Activated CD8-positive, alpha-beta memory T cell treated with anti-CD3 and anti-CD28 coated beads, Interleukin-2, amount 10 ng/mL, durations not matched to agents 7 days and 5 days (primary cell): ENCODE data around the gene THOC1. TPM values are rescaled to one million over a fixed set of nuclear protein-coding genes. Genes with fewer than 3 reads are reported as not detected.

Experiments used
- ATAC-seq: fragments of 150-1000 bp; cut with Tn5 transposase; one replicate; pipeline ENCODE4 v1.10.0; 2021; ENCODE audit warnings: moderate library complexity
- CTCF ChIA-PET: fragments of 350-600 bp; sonication (Branson Sonifier 250); formaldehyde crosslinking; loops from one replicate; lab custom pipeline; 2021; ENCODE audit warnings: antibody characterized with exemption; lab: Charles Lee
- DNase-seq: peaks from one replicate; pipeline ENCODE4 v3.0.0-alpha.2; 2020
- H3K27ac Mint-ChIP-seq: one replicate; pipeline ENCODE4 v1.8.0; 2021; ENCODE audit warnings: mild to moderate bottlenecking, mixed read lengths
- H3K27me3 Mint-ChIP-seq: one replicate; pipeline ENCODE4 v1.8.0; 2021; ENCODE audit warnings: mixed read lengths
- H3K36me3 Mint-ChIP-seq: one replicate; pipeline ENCODE4 v1.8.0; 2021; ENCODE audit warnings: mild to moderate bottlenecking, mixed read lengths
- H3K4me1 Mint-ChIP-seq: one replicate; pipeline ENCODE4 v1.8.0; 2021; ENCODE audit warnings: mixed read lengths
- H3K4me3 Mint-ChIP-seq: one replicate; pipeline ENCODE4 v1.8.0; 2021; ENCODE audit warnings: mild to moderate bottlenecking, moderate library complexity, mixed read lengths
- H3K9me3 Mint-ChIP-seq: one replicate; pipeline ENCODE4 v1.8.0; 2022; ENCODE audit warnings: low read depth, mixed read lengths
- total RNA-seq, 2 experiments: library from RNA; stranded (reverse); gene quantifications; one replicate each; pipeline ENCODE4 v1.2.3, GENCODE V29; 2021

Gene THOC1
- total RNA-seq, 2 experiments from 2014 or later, result 48.3 to 50.0 TPM

- no peaks in the 10 kb centered on the region for H3K9me3 Mint-ChIP-seq
- no peak for DNase-seq
- no peaks in the 10 kb centered on the region for H3K27me3 Mint-ChIP-seq
- H3K4me3 Mint-ChIP-seq, result peak overlapping the region; percentile 99
- ATAC-seq, result no peak
- peaks cover 19% of the 10 kb centered on the region for H3K36me3 Mint-ChIP-seq
- H3K27ac Mint-ChIP-seq, result peak overlapping the region; percentile 100
- peaks cover 29% of the 10 kb centered on the region for H3K4me1 Mint-ChIP-seq
- CTCF ChIA-PET, result interaction anchor here (1.5 to 1.8 kb wide), 3 partner anchors 14 to 563 kb away, joined by 3 to 6 read pairs (median 4); partner anchors contain the start of gene USP14
Measured at GRCh38 chr18:267380-267687, 513 bp downstream of the THOC1 start.

GRCh38 chr18:261398-262073 lies 6.3 kb downstream of the THOC1 start:
- Mint-ChIP-seq H3K36me3 (peaks cover 33% of the 10 kb centered on the region), H3K27ac (no peak overlapping the region), H3K4me1 (peaks cover 9% of the 10 kb centered on the region), H3K4me3 (no peak overlapping the region), H3K27me3 (no peaks in the 10 kb centered on the region), H3K9me3 (no peaks in the 10 kb centered on the region)
- no peak for DNase-seq
- ATAC-seq, result no peak
- CTCF ChIA-PET, result interaction anchor here (1.0 to 1.5 kb wide), 2 partner anchors 18 to 125 kb away, joined by 3 read pairs; no protein-coding TSS in a partner anchor

- H3K36me3 Mint-ChIP-seq, result peaks cover 35% of the 10 kb centered on the region
Measured at GRCh38 chr18:260547-260946, 7.3 kb downstream of the THOC1 start.

GRCh38 chr18:255171-255570 lies 12.7 kb downstream of the THOC1 start:
- Mint-ChIP-seq H3K36me3 (peaks cover 38% of the 10 kb centered on the region), H3K9me3 (no peaks in the 10 kb centered on the region), H3K27me3 (no peaks in the 10 kb centered on the region), H3K27ac (no peak overlapping the region), H3K4me3 (no peak overlapping the region), H3K4me1 (no peaks in the 10 kb centered on the region)
- DNase-seq (no peak), ATAC-seq (no peak)
- CTCF ChIA-PET, result no interaction called here

More at GRCh38 chr18:260547-260946, 7.3 kb downstream of the THOC1 start:
- H3K27me3 Mint-ChIP-seq, result no peaks in the 10 kb centered on the region
- H3K4me1 Mint-ChIP-seq, result no peaks in the 10 kb centered on the region
- DNase-seq, result no peak
- H3K4me3 Mint-ChIP-seq, result no peak overlapping the region
- ATAC-seq, result no peak
- CTCF ChIA-PET, result interaction anchor here (1.0 kb wide), 1 partner anchor 124 kb away, joined by 3 read pairs; no protein-coding TSS in a partner anchor
- no peak overlapping the region for H3K27ac Mint-ChIP-seq
- H3K9me3 Mint-ChIP-seq, result no peaks in the 10 kb centered on the region

- DNase-seq, result no peak
Measured at GRCh38 chr18:253121-253520, 14.7 kb downstream of the THOC1 start.

GRCh38 chr18:251572-251971 lies 16.3 kb downstream of the THOC1 start:
- no peak overlapping the region for H3K4me3 Mint-ChIP-seq
- no peak for DNase-seq
- H3K4me1 Mint-ChIP-seq, result no peaks in the 10 kb centered on the region
- peaks cover 44% of the 10 kb centered on the region for H3K36me3 Mint-ChIP-seq
- no peaks in the 10 kb centered on the region for H3K9me3 Mint-ChIP-seq
- CTCF ChIA-PET, result no interaction called here
- no peak for ATAC-seq
- no peaks in the 10 kb centered on the region for H3K27me3 Mint-ChIP-seq
- no peak overlapping the region for H3K27ac Mint-ChIP-seq

More at GRCh38 chr18:253121-253520, 14.7 kb downstream of the THOC1 start:
- Mint-ChIP-seq H3K4me3 (no peak overlapping the region), H3K27me3 (no peaks in the 10 kb centered on the region), H3K36me3 (peaks cover 48% of the 10 kb centered on the region), H3K4me1 (no peaks in the 10 kb centered on the region), H3K27ac (no peak overlapping the region), H3K9me3 (no peaks in the 10 kb centered on the region)
- CTCF ChIA-PET, result interaction anchor here (1.7 kb wide), 1 partner anchor 15 kb away, joined by 4 read pairs; the partner anchor contains the start of gene THOC1
- no peak for ATAC-seq

GRCh38 chr18:250685-251084 lies 17.2 kb downstream of the THOC1 start:
- H3K27ac Mint-ChIP-seq, result no peak overlapping the region
- no peaks in the 10 kb centered on the region for H3K4me1 Mint-ChIP-seq
- CTCF ChIA-PET, result interaction anchor here (1.3 kb wide), 1 partner anchor 14 kb away, joined by 4 read pairs; no protein-coding TSS in a partner anchor
- DNase-seq (no peak), ATAC-seq (no peak)
- no peaks in the 10 kb centered on the region for H3K9me3 Mint-ChIP-seq
- H3K27me3 Mint-ChIP-seq, result no peaks in the 10 kb centered on the region
- peaks cover 41% of the 10 kb centered on the region for H3K36me3 Mint-ChIP-seq
- H3K4me3 Mint-ChIP-seq, result no peak overlapping the region

- no peak overlapping the region for H3K4me3 Mint-ChIP-seq
- peaks cover 53% of the 10 kb centered on the region for H3K36me3 Mint-ChIP-seq
- H3K4me1 Mint-ChIP-seq, result no peaks in the 10 kb centered on the region
- no peaks in the 10 kb centered on the region for H3K27me3 Mint-ChIP-seq
- no peak overlapping the region for H3K27ac Mint-ChIP-seq
- CTCF ChIA-PET, result no interaction called here
- DNase-seq (no peak), ATAC-seq (no peak)
- no peaks in the 10 kb centered on the region for H3K9me3 Mint-ChIP-seq
Measured at GRCh38 chr18:248053-248452, 19.8 kb downstream of the THOC1 start.

GRCh38 chr18:245282-245847 lies 22.5 kb downstream of the THOC1 start:
- no peak overlapping the region for H3K4me3 Mint-ChIP-seq
- DNase-seq, result no peak
- H3K9me3 Mint-ChIP-seq, result no peaks in the 10 kb centered on the region
- H3K27me3 Mint-ChIP-seq, result no peaks in the 10 kb centered on the region
- H3K27ac Mint-ChIP-seq, result no peak overlapping the region
- CTCF ChIA-PET, result interaction anchor here (1.3 kb wide), 1 partner anchor 31 kb away, joined by 3 read pairs; no protein-coding TSS in a partner anchor
- H3K4me1 Mint-ChIP-seq, result no peaks in the 10 kb centered on the region
- no peak for ATAC-seq
- H3K36me3 Mint-ChIP-seq, result peaks cover 48% of the 10 kb centered on the region

- no peak overlapping the region for H3K4me3 Mint-ChIP-seq
- no peaks in the 10 kb centered on the region for H3K27me3 Mint-ChIP-seq
- no peak for ATAC-seq
- no peak overlapping the region for H3K27ac Mint-ChIP-seq
- peaks cover 35% of the 10 kb centered on the region for H3K36me3 Mint-ChIP-seq
- H3K4me1 Mint-ChIP-seq, result no peaks in the 10 kb centered on the region
- DNase-seq, result no peak
- no peaks in the 10 kb centered on the region for H3K9me3 Mint-ChIP-seq
- CTCF ChIA-PET, result no interaction called here
Measured at GRCh38 chr18:240175-240574, 27.7 kb downstream of the THOC1 start.

- ATAC-seq, result no peak
- no peak overlapping the region for H3K27ac Mint-ChIP-seq
- no peak overlapping the region for H3K4me3 Mint-ChIP-seq
Measured at GRCh38 chr18:231563-231962, 36.3 kb downstream of the THOC1 start.

GRCh38 chr18:228586-228985 lies 39.3 kb downstream of the THOC1 start:
- CTCF ChIA-PET, result interaction anchor here (0.9 kb wide), 1 partner anchor 21 kb away, joined by 4 read pairs; no protein-coding TSS in a partner anchor
- H3K27me3 Mint-ChIP-seq, result no peaks in the 10 kb centered on the region
- H3K36me3 Mint-ChIP-seq, result peaks cover 28% of the 10 kb centered on the region
- no peak overlapping the region for H3K4me3 Mint-ChIP-seq
- H3K9me3 Mint-ChIP-seq, result no peaks in the 10 kb centered on the region
- no peaks in the 10 kb centered on the region for H3K4me1 Mint-ChIP-seq
- H3K27ac Mint-ChIP-seq, result no peak overlapping the region
- ATAC-seq (no peak), DNase-seq (no peak)

More at GRCh38 chr18:231563-231962, 36.3 kb downstream of the THOC1 start:
- CTCF ChIA-PET, result no interaction called here
- Mint-ChIP-seq H3K27me3 (no peaks in the 10 kb centered on the region), H3K4me1 (no peaks in the 10 kb centered on the region), H3K9me3 (no peaks in the 10 kb centered on the region), H3K36me3 (peaks cover 20% of the 10 kb centered on the region)
- no peak for DNase-seq

- no peak overlapping the region for H3K4me3 Mint-ChIP-seq
- no peak for DNase-seq
- no peaks in the 10 kb centered on the region for H3K4me1 Mint-ChIP-seq
- no peaks in the 10 kb centered on the region for H3K9me3 Mint-ChIP-seq
- no peak overlapping the region for H3K27ac Mint-ChIP-seq
- H3K27me3 Mint-ChIP-seq, result no peaks in the 10 kb centered on the region
- no peak for ATAC-seq
- CTCF ChIA-PET, result interaction anchor here (0.9 kb wide), 1 partner anchor 20 kb away, joined by 4 read pairs; no protein-coding TSS in a partner anchor
- H3K36me3 Mint-ChIP-seq, result peaks cover 32% of the 10 kb centered on the region
Measured at GRCh38 chr18:227902-228301, 39.9 kb downstream of the THOC1 start.

- no peaks in the 10 kb centered on the region for H3K27me3 Mint-ChIP-seq
- DNase-seq, result no peak
- H3K36me3 Mint-ChIP-seq, result peaks cover 37% of the 10 kb centered on the region
- no peak overlapping the region for H3K27ac Mint-ChIP-seq
- CTCF ChIA-PET, result no interaction called here
- H3K9me3 Mint-ChIP-seq, result no peaks in the 10 kb centered on the region
- no peak for ATAC-seq
- no peaks in the 10 kb centered on the region for H3K4me1 Mint-ChIP-seq
- no peak overlapping the region for H3K4me3 Mint-ChIP-seq
Measured at GRCh38 chr18:227374-227773, 40.5 kb downstream of the THOC1 start.
